Right lobe of liver (tissue), 6 donors: ENCODE results near the gene TCEAL4. TPM values are rescaled to one million over a fixed set of nuclear protein-coding genes. Genes with fewer than 3 reads are reported as not detected.

Source experiments
- ATAC-seq, 4 donors: fragments of 200-7000 bp; cut with Tn5 transposase; one replicate each; pipeline ENCODE4 v1.9.1; 2020; ENCODE audit warnings: mild to moderate bottlenecking in 4 of 4, moderate library complexity in 4 of 4
- DNase-seq, 3 donors: peaks; one replicate each; pipeline ENCODE4 v3.0.0-alpha.2; 2020
- H3K27ac ChIP-seq, 3 donors: fragments of 200-600 bp; one replicate each; pipeline ENCODE4 v1.8.0; 2022
- H3K27me3 ChIP-seq, 2 donors: fragments of 200-600 bp; one replicate each; pipeline ENCODE4 v1.8.0; 2022
- H3K36me3 ChIP-seq, 4 donors: fragments of 200-600 bp; sonication (generic) in 1 of 4; one replicate each; pipeline versions ENCODE4 v1.5.1 to v1.8.0; 2017 to 2022; ENCODE audit warnings: control low read depth in 1 of 4
- H3K4me1 ChIP-seq, 4 donors: fragments of 200-600 bp; sonication (generic) in 1 of 4; one replicate each; pipeline versions ENCODE4 v1.5.1 to v1.8.0; 2017 to 2022; ENCODE audit warnings: control low read depth in 1 of 4
- H3K4me3 ChIP-seq, 3 donors: fragments of 200-600 bp; one replicate each; pipeline ENCODE4 v1.8.0; 2022
- H3K9me3 ChIP-seq, 4 donors: fragments of 200-600 bp; sonication (generic) in 1 of 4; one replicate each; pipeline versions ENCODE4 v1.5.1 to v1.8.0; 2017 to 2022; ENCODE audit warnings: control low read depth in 1 of 4
- POLR2A ChIP-seq: fragments of 450-650 bp; IDR thresholded peaks from one replicate; pipeline ENCODE4 v1.6.1; 2017; ENCODE audit warnings: antibody characterized with exemption, mild to moderate bottlenecking
- WGBS: methylation state at CpG from one replicate; pipeline ENCODE4 v1.1.6; 2018; ENCODE audit warnings: low coverage, low lambda C conversion rate; ENCODE audit not compliant: insufficient coverage; ENCODE audit errors: missing lambda C conversion rate; 5-methylcytosine and 5-hydroxymethylcytosine counted together
- intact Hi-C, 2 donors: fragments of 100-400 bp; cut with DNase I; formaldehyde crosslinking; loops; one replicate each; pipeline versions ENCODE4 v1.11.2 to v1.14.1; 2022
- total RNA-seq, 6 experiments: library from RNA; depleted of rRNA in 2 of 6; stranded (reverse); fragments of >200 nt in 2 of 6; fragmentation: NEBNext Ultra II Directional in 3 of 6; extraction: Animal tissue kit (Norgen Biotek cat#: 25700) in 3 of 6; gene quantifications; one replicate each; pipeline versions ENCODE4 v1.1.0 to v1.2.4, GENCODE V29; 2016 to 2023
- TF ChIP-seq, protein P1 (sequence below), 4 donors: fragments of 200-600 bp in 3 of 4; fragments of 450-650 bp in 1 of 4; IDR thresholded peaks; one replicate each; pipeline versions ENCODE4 v1.5.1 to v1.8.0; 2016 to 2022; ENCODE audit warnings: antibody characterized with exemption in 4 of 4, mild to moderate bottlenecking in 2 of 4
- donor health status: DM: no; HTN: yes; CAD: no.
- donor health status: DM: no; HTN: no; CAD: no.
- donor health status: DM: no; HTN: no; CAD: no.
- donor health status: DM: no; HTN: yes; CAD: no.
- donor health status: DM: no; HTN: yes; CAD: no.

Gene TCEAL4
- total RNA-seq, 6 experiments from 2014 or later, result 23.3 to 34.5 (median 28.1) TPM

DNA sequence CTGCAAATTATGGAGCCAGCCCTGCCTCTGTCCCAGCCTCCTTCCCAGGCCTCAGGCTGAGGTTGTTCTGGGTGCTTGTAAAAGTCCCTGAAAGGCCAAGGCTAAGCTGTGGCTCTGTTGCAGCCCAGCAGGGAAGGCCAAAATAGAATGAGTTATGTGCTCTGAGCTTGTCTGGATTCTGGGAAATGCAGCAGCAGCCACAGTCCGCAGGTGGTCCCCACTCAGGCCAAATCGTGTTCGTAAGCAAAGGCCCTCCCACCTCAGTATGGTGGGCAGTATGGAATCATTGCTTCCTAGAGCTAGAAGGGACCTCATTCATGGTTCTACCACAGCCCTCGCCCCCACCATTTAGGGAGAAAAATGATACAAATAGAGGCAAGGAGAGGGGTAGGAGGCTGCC is 38.8 kb downstream of the TCEAL4 start:
- H3K27ac ChIP-seq, result no peak overlapping the region
- ATAC-seq, result no peak
- WGBS, result 80% methylated on average over 1 of the region's 4 CpGs
- no peaks in the 10 kb centered on the region for H3K4me1 ChIP-seq
- no peak overlapping the region for H3K4me3 ChIP-seq
- intact Hi-C loops, result no loop called here
- no peak for DNase-seq
- H3K27me3 ChIP-seq, result no peaks in the 10 kb centered on the region
- H3K36me3 ChIP-seq, result no peaks in the 10 kb centered on the region
- TF ChIP-seq, protein P1, sequence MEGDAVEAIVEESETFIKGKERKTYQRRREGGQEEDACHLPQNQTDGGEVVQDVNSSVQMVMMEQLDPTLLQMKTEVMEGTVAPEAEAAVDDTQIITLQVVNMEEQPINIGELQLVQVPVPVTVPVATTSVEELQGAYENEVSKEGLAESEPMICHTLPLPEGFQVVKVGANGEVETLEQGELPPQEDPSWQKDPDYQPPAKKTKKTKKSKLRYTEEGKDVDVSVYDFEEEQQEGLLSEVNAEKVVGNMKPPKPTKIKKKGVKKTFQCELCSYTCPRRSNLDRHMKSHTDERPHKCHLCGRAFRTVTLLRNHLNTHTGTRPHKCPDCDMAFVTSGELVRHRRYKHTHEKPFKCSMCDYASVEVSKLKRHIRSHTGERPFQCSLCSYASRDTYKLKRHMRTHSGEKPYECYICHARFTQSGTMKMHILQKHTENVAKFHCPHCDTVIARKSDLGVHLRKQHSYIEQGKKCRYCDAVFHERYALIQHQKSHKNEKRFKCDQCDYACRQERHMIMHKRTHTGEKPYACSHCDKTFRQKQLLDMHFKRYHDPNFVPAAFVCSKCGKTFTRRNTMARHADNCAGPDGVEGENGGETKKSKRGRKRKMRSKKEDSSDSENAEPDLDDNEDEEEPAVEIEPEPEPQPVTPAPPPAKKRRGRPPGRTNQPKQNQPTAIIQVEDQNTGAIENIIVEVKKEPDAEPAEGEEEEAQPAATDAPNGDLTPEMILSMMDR (IDR thresholded peaks at IDR 0.05), result no peak
- TF ChIP-seq POLR2A, result no peak
- H3K9me3 ChIP-seq, result no peaks in the 10 kb centered on the region

DNA sequence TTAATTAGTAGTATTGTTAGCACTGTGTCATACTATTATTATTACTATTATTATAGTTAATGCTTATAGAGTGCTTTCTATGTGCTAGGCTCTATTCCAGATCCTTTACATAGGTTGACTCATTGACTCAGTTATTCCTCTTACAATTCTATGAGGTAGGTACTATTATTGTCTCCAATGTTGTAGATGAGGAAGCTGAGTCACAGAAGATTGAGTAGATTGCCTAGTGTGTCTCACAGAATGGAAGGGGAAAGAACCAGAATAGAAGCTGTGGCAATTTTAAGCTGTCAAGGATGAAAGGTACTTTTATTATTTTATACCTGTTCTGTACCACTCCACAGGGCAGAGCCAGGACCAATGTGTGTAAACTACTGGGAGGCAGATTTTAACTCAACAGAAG is 41.5 kb downstream of the TCEAL4 start:
- Histone ChIP-seq H3K4me3 (no peak overlapping the region), H3K4me1 (no peaks in the 10 kb centered on the region), H3K27me3 (no peaks in the 10 kb centered on the region), H3K9me3 (no peaks in the 10 kb centered on the region), H3K36me3 (no peaks in the 10 kb centered on the region), H3K27ac (no peak overlapping the region)
- no peak for ATAC-seq
- intact Hi-C loops, result no loop called here
- no peak for DNase-seq
- TF ChIP-seq POLR2A, result no peak
- TF ChIP-seq, protein P1 (IDR thresholded peaks at IDR 0.05), result no peak

GRCh38 chrX:103628386-103629317 is 43.3 kb downstream of the TCEAL4 start, which contains the start of gene TCEAL1:
TSS of gene TCEAL1 (plus strand) at chrX:103628975. CDS start at chrX:103629917, 942 bp downstream.
- 29% methylated on average over 18 of the region's 32 CpGs for WGBS
- Histone ChIP-seq H3K4me1 (no peaks in the 10 kb centered on the region), H3K36me3 (no peaks in the 10 kb centered on the region), H3K9me3 (no peaks in the 10 kb centered on the region), H3K27me3 (no peaks in the 10 kb centered on the region), H3K27ac (peak within 1 kb of the TSS; percentile 70 to 83 (median 81)), H3K4me3 (peak within 1 kb of the TSS; percentile 51 to 66 (median 59))
- TF ChIP-seq POLR2A, result no peak
- TF ChIP-seq, protein P1 (IDR thresholded peaks at IDR 0.05), result no peak
- ATAC-seq (peak; percentile 78 to 88 (median 84)), DNase-seq (peak; percentile 75 to 85 (median 84))
- intact Hi-C loops, result no loop called here

- ATAC-seq (peak; percentile 79 to 88 (median 81)), DNase-seq (peak; percentile 60 to 70 (median 62))
- Histone ChIP-seq H3K4me1 (no peaks in the 10 kb centered on the region), H3K36me3 (no peaks in the 10 kb centered on the region), H3K9me3 (no peaks in the 10 kb centered on the region), H3K27ac (peak overlapping the region; percentile 70 to 83 (median 81)), H3K27me3 (no peaks in the 10 kb centered on the region), H3K4me3 (peak overlapping the region; percentile 51 to 66 (median 59))
- intact Hi-C loops, result no loop called here
- 17% methylated on average over 41 of the region's 49 CpGs for WGBS
- TF ChIP-seq POLR2A, result peak; percentile 55
- TF ChIP-seq, protein P1 (IDR thresholded peaks at IDR 0.05), result peak in 3 of 4 donors; percentile 32 to 42 (median 35)
Observed at GRCh38 chrX:103629318-103630170, 44.2 kb downstream of the TCEAL4 start.
